AML-193 (cell line): Measurements from ENCODE around the gene PCDH1.

Experiments
- DNase-seq, 2 experiments: peaks; one replicate each; lab custom pipeline; 2025; lab: John Stamatoyannopoulos, UW

PCDH1 gene

GRCh38 chr5:141807732-141808131, 70.5 kb downstream of the PCDH1 start:
- DNase-seq, result no peak

- DNase-seq, result no peak
Observed at GRCh38 chr5:141807329-141807728, 70.9 kb downstream of the PCDH1 start.

- no peak for DNase-seq
Observed at GRCh38 chr5:141806626-141807025, 71.6 kb downstream of the PCDH1 start.

GRCh38 chr5:141805874-141806595, 72.2 kb downstream of the PCDH1 start:
- DNase-seq, result no peak

GRCh38 chr5:141804475-141804874, 73.7 kb downstream of the PCDH1 start:
- no peak for DNase-seq
